SIG-M5 treated with dmso at 0.1 percent for 504 hours (cell line): ENCODE measurements around the gene CCDC60.
A peak's percentile ranks its signal among the peaks of the same experiment; 100 is the strongest.
"Not testable (repeated sequence)": the region's sequence is repeated elsewhere in the genome, so short reads cannot be mapped to it uniquely, and the experiment has no call there.

Experiments
- DNase-seq: peaks from one replicate; lab custom pipeline; 2025; ENCODE audit not compliant: unreplicated experiment; lab: John Stamatoyannopoulos, UW

The CCDC60 gene

GRCh38 chr12:119338593-119339363 is 4.2 kb downstream of the CCDC60 start:
- no peak for DNase-seq

GRCh38 chr12:119340578-119340977 is 6.0 kb downstream of the CCDC60 start:
- DNase-seq, result no peak

GRCh38 chr12:119341020-119341419 is 6.5 kb downstream of the CCDC60 start:
- DNase-seq, result no peak

GRCh38 chr12:119341988-119342387 is 7.5 kb downstream of the CCDC60 start:
- DNase-seq, result no peak

- DNase-seq, result no peak
These were observed 8.6 kb downstream of the CCDC60 start for GRCh38 chr12:119343130-119343529.

GRCh38 chr12:119354172-119354571 is 19.6 kb downstream of the CCDC60 start:
- DNase-seq, result no peak

- DNase-seq, result not testable (repeated sequence)
These were observed 25.8 kb downstream of the CCDC60 start for GRCh38 chr12:119360366-119360765.

- no peak for DNase-seq
These were observed 28.5 kb downstream of the CCDC60 start for GRCh38 chr12:119363037-119363436.

- no peak for DNase-seq
These were observed 29.0 kb downstream of the CCDC60 start for GRCh38 chr12:119363490-119363889.

- no peak for DNase-seq
These were observed 30.9 kb downstream of the CCDC60 start for GRCh38 chr12:119365451-119365850.

- DNase-seq, result no peak
These were observed 31.5 kb downstream of the CCDC60 start for GRCh38 chr12:119366007-119366406.

- no peak for DNase-seq
These were observed 34.6 kb downstream of the CCDC60 start for GRCh38 chr12:119369161-119369560.

GRCh38 chr12:119369907-119370546 is 35.5 kb downstream of the CCDC60 start:
- DNase-seq, result no peak

GRCh38 chr12:119372540-119372939 is 38.0 kb downstream of the CCDC60 start:
- DNase-seq, result peak; percentile 24

GRCh38 chr12:119373001-119373400 is 38.5 kb downstream of the CCDC60 start:
- DNase-seq, result peak; percentile 7

GRCh38 chr12:119373666-119374065 is 39.1 kb downstream of the CCDC60 start:
- no peak for DNase-seq

- no peak for DNase-seq
These were observed 40.1 kb downstream of the CCDC60 start for GRCh38 chr12:119374635-119375034.

- peak; percentile 75 for DNase-seq
These were observed 40.8 kb downstream of the CCDC60 start for GRCh38 chr12:119375075-119375882.

GRCh38 chr12:119375883-119376190 is 41.3 kb downstream of the CCDC60 start:
- DNase-seq, result no peak

- DNase-seq, result no peak
These were observed 44.4 kb downstream of the CCDC60 start for GRCh38 chr12:119378903-119379302.

GRCh38 chr12:119381471-119382235 is 47.1 kb downstream of the CCDC60 start:
- no peak for DNase-seq
